Thyroid gland (tissue), 4 donors: ENCODE measurements around the gene CCDC85C. TPM values are rescaled to one million over a fixed set of nuclear protein-coding genes. Genes with fewer than 3 reads are reported as not detected.

Experiments used
- DNase-seq, 2 donors: peaks; one replicate each; pipeline ENCODE4 v3.0.0-alpha.2; 2019
- H3K27ac ChIP-seq, 3 donors: fragments of 200-600 bp; sonication (generic); 1 replicate in 2 of 3; 2 replicates in 1 of 3; pipeline ENCODE4 v1.5.1; 2016 to 2019; ENCODE audit warnings: mild to moderate bottlenecking in 1 of 3, moderate library complexity in 1 of 3
- H3K27me3 ChIP-seq: fragments of 200-600 bp; sonication (generic); one replicate; pipeline ENCODE4 v1.5.1; 2019
- H3K36me3 ChIP-seq, 2 donors: fragments of 200-600 bp; sonication (generic); one replicate each; pipeline ENCODE4 v1.5.1; 2016 to 2019
- H3K4me1 ChIP-seq, 2 donors: fragments of 200-600 bp; sonication (generic); one replicate each; pipeline ENCODE4 v1.5.1; 2017 to 2019
- H3K4me3 ChIP-seq, 3 donors: fragments of 200-600 bp; sonication (generic); replicated peaks in 1 of 3; 1 replicate in 2 of 3; 2 replicates in 1 of 3; pipeline ENCODE4 v1.5.1; 2016; ENCODE audit warnings: mild to moderate bottlenecking in 1 of 3
- H3K9me3 ChIP-seq: fragments of 200-600 bp; sonication (generic); one replicate; pipeline ENCODE4 v1.5.1; 2017
- CTCF ChIP-seq, 6 experiments: fragments of 200-600 bp in 3 of 6; fragments of 450-650 bp in 3 of 6; sonication (generic) in 3 of 6; IDR thresholded peaks; one replicate each; pipeline ENCODE4 v1.5.1; 2016 to 2019; ENCODE audit warnings: antibody characterized with exemption in 6 of 6, mild to moderate bottlenecking in 2 of 6, inconsistent platforms in 1 of 6, moderate library complexity in 1 of 6
- POLR2A ChIP-seq, 2 donors: fragments of 450-650 bp; IDR thresholded peaks; one replicate each; pipeline ENCODE4 v1.6.1; 2017; ENCODE audit warnings: antibody characterized with exemption in 2 of 2, mild to moderate bottlenecking in 2 of 2, moderate library complexity in 1 of 2
- WGBS, 2 donors: methylation state at CpG; one replicate each; pipeline ENCODE4 v1.1.5; 2017; 5-methylcytosine and 5-hydroxymethylcytosine counted together
- intact Hi-C: fragments of 100-400 bp; cut with DNase I; formaldehyde crosslinking; loops from one replicate; pipeline ENCODE4 v1.15.1; 2023
- total RNA-seq, 4 donors: library from RNA; depleted of rRNA; stranded (reverse); fragments of >200 nt; gene quantifications; one replicate each; pipeline ENCODE4 v1.2.3, GENCODE V29; 2016

The CCDC85C gene
- total RNA-seq, 4 donors from 2014 or later: 8.6 to 28.3 (median 17.3) TPM

GRCh38 chr14:99527427-99528076, 76.5 kb downstream of the CCDC85C start:
- H3K4me3 ChIP-seq: no peak overlapping the region
- H3K9me3 ChIP-seq: no peaks in the 10 kb centered on the region
- DNase-seq: peak in 1 of 2 donors; percentile 28
- H3K27me3 ChIP-seq: no peaks in the 10 kb centered on the region
- H3K36me3 ChIP-seq: no peaks in the 10 kb centered on the region
- intact Hi-C loops: no loop called here
- peaks cover 17 to 37% of the 10 kb centered on the region in 2 donors for H3K4me1 ChIP-seq
- 72 to 77% methylated on average over 15 to 16 of the region's 19 CpGs for WGBS, 2 donors
- H3K27ac ChIP-seq: no peak overlapping the region
- TF ChIP-seq CTCF (IDR thresholded peaks at IDR 0.05) (no peak), POLR2A (IDR thresholded peaks at IDR 0.05) (no peak)

GRCh38 chr14:99527026-99527425, 77.0 kb downstream of the CCDC85C start:
- 34 to 50% methylated on average over 10 of the region's 12 CpGs for WGBS, 2 donors
- intact Hi-C loops: no loop called here
- H3K4me3 ChIP-seq: no peak overlapping the region
- TF ChIP-seq POLR2A (IDR thresholded peaks at IDR 0.05) (no peak), CTCF (IDR thresholded peaks at IDR 0.05) (no peak)
- H3K27me3 ChIP-seq: no peaks in the 10 kb centered on the region
- no peaks in the 10 kb centered on the region for H3K9me3 ChIP-seq
- peaks cover 17 to 37% of the 10 kb centered on the region in 2 donors for H3K4me1 ChIP-seq
- H3K36me3 ChIP-seq: no peaks in the 10 kb centered on the region
- DNase-seq: peak; percentile 64 to 77
- peak overlapping the region in 1 of 3 donors; percentile 4 for H3K27ac ChIP-seq

- no peak overlapping the region for H3K27ac ChIP-seq
- no peaks in the 10 kb centered on the region for H3K9me3 ChIP-seq
- H3K4me3 ChIP-seq: no peak overlapping the region
- H3K27me3 ChIP-seq: no peaks in the 10 kb centered on the region
- no peak for DNase-seq
- WGBS, 2 donors: 95 to 100% methylated on average over 1 to 4 of the region's 12 CpGs
- H3K36me3 ChIP-seq: no peaks in the 10 kb centered on the region
- no peak for TF ChIP-seq POLR2A (IDR thresholded peaks at IDR 0.05)
- TF ChIP-seq CTCF (IDR thresholded peaks at IDR 0.05): no peak
- H3K4me1 ChIP-seq: peaks cover 17 to 37% of the 10 kb centered on the region in 2 donors
- intact Hi-C loops: no loop called here
These were observed 78.3 kb downstream of the CCDC85C start for GRCh38 chr14:99525699-99526080.

GRCh38 chr14:99524804-99525698, 79.0 kb downstream of the CCDC85C start:
- Histone ChIP-seq H3K36me3 (no peaks in the 10 kb centered on the region), H3K4me1 (peaks cover 17 to 37% of the 10 kb centered on the region in 2 donors), H3K27me3 (no peaks in the 10 kb centered on the region), H3K27ac (no peak overlapping the region), H3K4me3 (no peak overlapping the region), H3K9me3 (no peaks in the 10 kb centered on the region)
- no peak for TF ChIP-seq POLR2A (IDR thresholded peaks at IDR 0.05)
- peak in 1 of 6 experiments; percentile 8 for TF ChIP-seq CTCF (IDR thresholded peaks at IDR 0.05)
- WGBS, 2 donors: 77 to 82% methylated on average over 6 to 11 of the region's 17 CpGs
- intact Hi-C loops: no loop called here
- no peak for DNase-seq
